ENCODE data around the gene HPCAL1. TPM values are rescaled to one million over a fixed set of nuclear protein-coding genes. Genes with fewer than 3 reads are reported as not detected.

HPCAL1 gene
- total RNA-seq, 1 donor from 2014 or later, result 12.3 TPM

GRCh38 chr2:10428355-10428754 lies 125.7 kb downstream of the HPCAL1 start:
- no peaks in the 10 kb centered on the region for H3K9me3 Mint-ChIP-seq (ENCODE audit: unreplicated experiment)
- TF ChIP-seq EZH2 (IDR thresholded peaks at IDR 0.05; ENCODE audit: insufficient read depth, low read length), result no peak
- TF ChIP-seq, protein P1, sequence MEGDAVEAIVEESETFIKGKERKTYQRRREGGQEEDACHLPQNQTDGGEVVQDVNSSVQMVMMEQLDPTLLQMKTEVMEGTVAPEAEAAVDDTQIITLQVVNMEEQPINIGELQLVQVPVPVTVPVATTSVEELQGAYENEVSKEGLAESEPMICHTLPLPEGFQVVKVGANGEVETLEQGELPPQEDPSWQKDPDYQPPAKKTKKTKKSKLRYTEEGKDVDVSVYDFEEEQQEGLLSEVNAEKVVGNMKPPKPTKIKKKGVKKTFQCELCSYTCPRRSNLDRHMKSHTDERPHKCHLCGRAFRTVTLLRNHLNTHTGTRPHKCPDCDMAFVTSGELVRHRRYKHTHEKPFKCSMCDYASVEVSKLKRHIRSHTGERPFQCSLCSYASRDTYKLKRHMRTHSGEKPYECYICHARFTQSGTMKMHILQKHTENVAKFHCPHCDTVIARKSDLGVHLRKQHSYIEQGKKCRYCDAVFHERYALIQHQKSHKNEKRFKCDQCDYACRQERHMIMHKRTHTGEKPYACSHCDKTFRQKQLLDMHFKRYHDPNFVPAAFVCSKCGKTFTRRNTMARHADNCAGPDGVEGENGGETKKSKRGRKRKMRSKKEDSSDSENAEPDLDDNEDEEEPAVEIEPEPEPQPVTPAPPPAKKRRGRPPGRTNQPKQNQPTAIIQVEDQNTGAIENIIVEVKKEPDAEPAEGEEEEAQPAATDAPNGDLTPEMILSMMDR (IDR thresholded peaks at IDR 0.05; ENCODE audit: insufficient read depth, low read depth, low read length), result no peak
- FAIRE-seq (no peak), DNase-seq (ENCODE audit: low read depth) (no peak)
- Histone ChIP-seq H3K4me3 (ENCODE audit: insufficient read depth, low read depth, low read length) (no peak overlapping the region), H3K79me2 (ENCODE audit: insufficient read depth, low read length) (no peaks in the 10 kb centered on the region), H3K9ac (ENCODE audit: low read length) (no peak overlapping the region), H2AFZ (ENCODE audit: low read depth, low read length) (no peak overlapping the region), H3K9me3 (ENCODE audit: insufficient read depth, low read depth, low read length) (no peaks in the 10 kb centered on the region), H4K20me1 (ENCODE audit: insufficient read depth, low read length) (no peaks in the 10 kb centered on the region), H3K27ac (ENCODE audit: low read depth, low read length) (no peak overlapping the region), H3K36me3 (ENCODE audit: insufficient read depth, low read length) (no peaks in the 10 kb centered on the region), H3K4me1 (ENCODE audit: insufficient read depth, low read length) (peaks cover 13% of the 10 kb centered on the region), H3K27me3 (ENCODE audit: insufficient read depth, low read length) (no peaks in the 10 kb centered on the region), H3K4me2 (ENCODE audit: low read length) (no peak overlapping the region)
- H3K27me3 Mint-ChIP-seq (ENCODE audit: low read depth, unreplicated experiment), result peaks cover 17% of the 10 kb centered on the region
- no peak overlapping the region for H3K4me3 Mint-ChIP-seq (ENCODE audit: unreplicated experiment)
- H3K4me1 Mint-ChIP-seq (ENCODE audit: low read depth, unreplicated experiment), result no peaks in the 10 kb centered on the region
- H3K27ac Mint-ChIP-seq (ENCODE audit: unreplicated experiment), result no peak overlapping the region
- peaks cover 3% of the 10 kb centered on the region for H3K36me3 Mint-ChIP-seq (ENCODE audit: low read depth, unreplicated experiment)

- no peaks in the 10 kb centered on the region for H3K79me2 ChIP-seq (ENCODE audit: insufficient read depth, low read length)
- Mint-ChIP-seq H3K9me3 (ENCODE audit: unreplicated experiment) (no peaks in the 10 kb centered on the region), H3K27me3 (ENCODE audit: low read depth, unreplicated experiment) (peaks cover 17% of the 10 kb centered on the region), H3K4me1 (ENCODE audit: low read depth, unreplicated experiment) (no peaks in the 10 kb centered on the region), H3K27ac (ENCODE audit: unreplicated experiment) (no peak overlapping the region), H3K4me3 (ENCODE audit: unreplicated experiment) (no peak overlapping the region), H3K36me3 (ENCODE audit: low read depth, unreplicated experiment) (peaks cover 3% of the 10 kb centered on the region)
- H3K4me2 ChIP-seq (ENCODE audit: low read length), result no peak overlapping the region
- H3K9me3 ChIP-seq (ENCODE audit: insufficient read depth, low read depth, low read length), result no peaks in the 10 kb centered on the region
- peaks cover 11% of the 10 kb centered on the region for H3K4me1 ChIP-seq (ENCODE audit: insufficient read depth, low read length)
- FAIRE-seq (no peak), DNase-seq (ENCODE audit: low read depth) (no peak)
- no peak overlapping the region for H3K27ac ChIP-seq (ENCODE audit: low read depth, low read length)
- TF ChIP-seq EZH2 (IDR thresholded peaks at IDR 0.05; ENCODE audit: insufficient read depth, low read length), result no peak
- TF ChIP-seq, protein P1 (IDR thresholded peaks at IDR 0.05; ENCODE audit: insufficient read depth, low read depth, low read length), result no peak
- H2AFZ ChIP-seq (ENCODE audit: low read depth, low read length), result no peak overlapping the region
- no peaks in the 10 kb centered on the region for H4K20me1 ChIP-seq (ENCODE audit: insufficient read depth, low read length)
- H3K27me3 ChIP-seq (ENCODE audit: insufficient read depth, low read length), result no peaks in the 10 kb centered on the region
- no peak overlapping the region for H3K4me3 ChIP-seq (ENCODE audit: insufficient read depth, low read depth, low read length)
- H3K9ac ChIP-seq (ENCODE audit: low read length), result no peak overlapping the region
- H3K36me3 ChIP-seq (ENCODE audit: insufficient read depth, low read length), result no peaks in the 10 kb centered on the region
These were observed 126.2 kb downstream of the HPCAL1 start for GRCh38 chr2:10428924-10429323.

GRCh38 chr2:10430886-10431622 lies 128.3 kb downstream of the HPCAL1 start:
- no peaks in the 10 kb centered on the region for H3K4me1 Mint-ChIP-seq (ENCODE audit: low read depth, unreplicated experiment)
- no peak overlapping the region for H3K4me3 Mint-ChIP-seq (ENCODE audit: unreplicated experiment)
- Histone ChIP-seq H3K36me3 (ENCODE audit: insufficient read depth, low read length) (no peaks in the 10 kb centered on the region), H3K9ac (ENCODE audit: low read length) (no peak overlapping the region), H3K27ac (ENCODE audit: low read depth, low read length) (no peak overlapping the region), H3K4me2 (ENCODE audit: low read length) (no peak overlapping the region), H3K79me2 (ENCODE audit: insufficient read depth, low read length) (no peaks in the 10 kb centered on the region), H3K9me3 (ENCODE audit: insufficient read depth, low read depth, low read length) (no peaks in the 10 kb centered on the region), H2AFZ (ENCODE audit: low read depth, low read length) (no peak overlapping the region), H3K27me3 (ENCODE audit: insufficient read depth, low read length) (no peaks in the 10 kb centered on the region), H3K4me3 (ENCODE audit: insufficient read depth, low read depth, low read length) (no peak overlapping the region), H3K4me1 (ENCODE audit: insufficient read depth, low read length) (no peaks in the 10 kb centered on the region), H4K20me1 (ENCODE audit: insufficient read depth, low read length) (no peaks in the 10 kb centered on the region)
- no peak overlapping the region for H3K27ac Mint-ChIP-seq (ENCODE audit: unreplicated experiment)
- DNase-seq (ENCODE audit: low read depth) (no peak), FAIRE-seq (no peak)
- no peaks in the 10 kb centered on the region for H3K36me3 Mint-ChIP-seq (ENCODE audit: low read depth, unreplicated experiment)
- peaks cover 20% of the 10 kb centered on the region for H3K27me3 Mint-ChIP-seq (ENCODE audit: low read depth, unreplicated experiment)
- no peaks in the 10 kb centered on the region for H3K9me3 Mint-ChIP-seq (ENCODE audit: unreplicated experiment)
- TF ChIP-seq, protein P1 (IDR thresholded peaks at IDR 0.05; ENCODE audit: insufficient read depth, low read depth, low read length), result no peak
- no peak for TF ChIP-seq EZH2 (IDR thresholded peaks at IDR 0.05; ENCODE audit: insufficient read depth, low read length)
